MG63 (cell line): ENCODE data around the gene CATSPER4. TPM values are rescaled to one million over a fixed set of nuclear protein-coding genes. Genes with fewer than 3 reads are reported as not detected.
"Not testable (repeated sequence)": the region's sequence is repeated elsewhere in the genome, so short reads cannot be mapped to it uniquely, and the experiment has no call there.

ENCODE experiments used
- DNase-seq: peaks from one replicate; pipeline ENCODE4 v3.0.0-alpha.2; 2020
- H3K27me3 ChIP-seq: fragments of 250-450 bp; sonication (Bioruptor Pico); 2 replicates; pipeline ENCODE4 v1.5.1; 2020; ENCODE audit warnings: mild to moderate bottlenecking, moderate library complexity
- H3K36me3 ChIP-seq: fragments of 250-450 bp; sonication (Bioruptor Pico); 2 replicates; pipeline ENCODE4 v1.5.1; 2020; ENCODE audit warnings: mild to moderate bottlenecking, moderate library complexity
- H3K4me3 ChIP-seq: fragments of 250-450 bp; sonication (Bioruptor Pico); 2 replicates; pipeline ENCODE4 v1.5.1; 2020; ENCODE audit warnings: mild to moderate bottlenecking, moderate library complexity
- H3K9me3 ChIP-seq: fragments of 250-450 bp; sonication (Bioruptor Pico); 2 replicates; pipeline ENCODE4 v1.5.1; 2020; ENCODE audit warnings: mild to moderate bottlenecking, moderate library complexity
- total RNA-seq: library from RNA; depleted of rRNA; stranded (reverse); fragments of >200 nt; shearing (Covaris generic); gene quantifications from 2 replicates; pipeline ENCODE4 v1.2.3, GENCODE V29; 2014; ENCODE audit warnings: low replicate concordance

The CATSPER4 gene
- total RNA-seq, 1 experiment from 2014 or later, result not detected

- H3K4me3 ChIP-seq, result no peak overlapping the region
- no peak for DNase-seq
- no peaks in the 10 kb centered on the region for H3K9me3 ChIP-seq
- no peaks in the 10 kb centered on the region for H3K36me3 ChIP-seq
- no peaks in the 10 kb centered on the region for H3K27me3 ChIP-seq
These were observed 23.0 kb downstream of the CATSPER4 start for GRCh38 chr1:26213335-26213905.

GRCh38 chr1:26215246-26215645, 24.8 kb downstream of the CATSPER4 start:
- no peaks in the 10 kb centered on the region for H3K9me3 ChIP-seq
- no peak for DNase-seq
- H3K4me3 ChIP-seq, result no peak overlapping the region
- H3K27me3 ChIP-seq, result no peaks in the 10 kb centered on the region
- H3K36me3 ChIP-seq, result no peaks in the 10 kb centered on the region

GRCh38 chr1:26218906-26219494, 28.6 kb downstream of the CATSPER4 start:
- Histone ChIP-seq H3K27me3 (no peaks in the 10 kb centered on the region), H3K36me3 (no peaks in the 10 kb centered on the region), H3K4me3 (no peak overlapping the region), H3K9me3 (no peaks in the 10 kb centered on the region)
- DNase-seq, result peak; percentile 73

- no peak overlapping the region for H3K4me3 ChIP-seq
- no peaks in the 10 kb centered on the region for H3K27me3 ChIP-seq
- no peak for DNase-seq
- no peaks in the 10 kb centered on the region for H3K9me3 ChIP-seq
- no peaks in the 10 kb centered on the region for H3K36me3 ChIP-seq
These were observed 30.0 kb downstream of the CATSPER4 start for GRCh38 chr1:26220199-26220912.

- Histone ChIP-seq H3K4me3 (no peak overlapping the region), H3K27me3 (no peaks in the 10 kb centered on the region), H3K36me3 (no peaks in the 10 kb centered on the region), H3K9me3 (no peaks in the 10 kb centered on the region)
- DNase-seq, result no peak
These were observed 30.7 kb downstream of the CATSPER4 start for GRCh38 chr1:26221094-26221493.

GRCh38 chr1:26224606-26225005, 34.2 kb downstream of the CATSPER4 start:
- H3K9me3 ChIP-seq, result no peaks in the 10 kb centered on the region
- no peaks in the 10 kb centered on the region for H3K27me3 ChIP-seq
- H3K4me3 ChIP-seq, result no peak overlapping the region
- no peak for DNase-seq
- H3K36me3 ChIP-seq, result no peaks in the 10 kb centered on the region

- Histone ChIP-seq H3K27me3 (no peaks in the 10 kb centered on the region), H3K36me3 (no peaks in the 10 kb centered on the region), H3K4me3 (no peak overlapping the region), H3K9me3 (no peaks in the 10 kb centered on the region)
- no peak for DNase-seq
These were observed 34.8 kb downstream of the CATSPER4 start for GRCh38 chr1:26225033-26225831.

- DNase-seq, H3K9me3 ChIP-seq, H3K4me3 ChIP-seq, H3K27me3 ChIP-seq, H3K36me3 ChIP-seq: not testable (repeated sequence)
These were observed 40.3 kb downstream of the CATSPER4 start for GRCh38 chr1:26230682-26231081.

- Histone ChIP-seq H3K36me3 (peaks cover 7% of the 10 kb centered on the region), H3K4me3 (peak within 1 kb of the TSS; percentile 79), H3K9me3 (no peaks in the 10 kb centered on the region), H3K27me3 (no peaks in the 10 kb centered on the region)
- peak; percentile 92 for DNase-seq
These were observed 43.7 kb downstream of the CATSPER4 start, which contains the start of gene CEP85 for GRCh38 chr1:26233903-26234643. TSS of gene CEP85 (plus strand) at chr1:26234200. CDS start at chr1:26239784, 5,584 bp downstream.

GRCh38 chr1:26234644-26235370, 44.4 kb downstream of the CATSPER4 start:
- H3K36me3 ChIP-seq, result peaks cover 9% of the 10 kb centered on the region
- no peaks in the 10 kb centered on the region for H3K27me3 ChIP-seq
- no peaks in the 10 kb centered on the region for H3K9me3 ChIP-seq
- peak overlapping the region; percentile 79 for H3K4me3 ChIP-seq
- peak; percentile 48 for DNase-seq

GRCh38 chr1:26237230-26237966, 47.0 kb downstream of the CATSPER4 start:
- no peak for DNase-seq
- Histone ChIP-seq H3K27me3 (no peaks in the 10 kb centered on the region), H3K36me3 (peaks cover 16% of the 10 kb centered on the region), H3K4me3 (no peak overlapping the region), H3K9me3 (no peaks in the 10 kb centered on the region)

GRCh38 chr1:26239936-26240335, 49.5 kb downstream of the CATSPER4 start:
- H3K36me3 ChIP-seq, result peaks cover 35% of the 10 kb centered on the region
- no peak overlapping the region for H3K4me3 ChIP-seq
- no peak for DNase-seq
- no peaks in the 10 kb centered on the region for H3K9me3 ChIP-seq
- no peaks in the 10 kb centered on the region for H3K27me3 ChIP-seq
